T-helper 22 cell (primary cell): ENCODE data around the gene AIFM2.
"Not testable (repeated sequence)": the region's sequence is repeated elsewhere in the genome, so short reads cannot be mapped to it uniquely, and the experiment has no call there.

Experiments
- DNase-seq: peaks from one replicate; pipeline ENCODE4 v3.0.0-alpha.2; 2020; ENCODE audit warnings: low read depth

The AIFM2 gene

DNA sequence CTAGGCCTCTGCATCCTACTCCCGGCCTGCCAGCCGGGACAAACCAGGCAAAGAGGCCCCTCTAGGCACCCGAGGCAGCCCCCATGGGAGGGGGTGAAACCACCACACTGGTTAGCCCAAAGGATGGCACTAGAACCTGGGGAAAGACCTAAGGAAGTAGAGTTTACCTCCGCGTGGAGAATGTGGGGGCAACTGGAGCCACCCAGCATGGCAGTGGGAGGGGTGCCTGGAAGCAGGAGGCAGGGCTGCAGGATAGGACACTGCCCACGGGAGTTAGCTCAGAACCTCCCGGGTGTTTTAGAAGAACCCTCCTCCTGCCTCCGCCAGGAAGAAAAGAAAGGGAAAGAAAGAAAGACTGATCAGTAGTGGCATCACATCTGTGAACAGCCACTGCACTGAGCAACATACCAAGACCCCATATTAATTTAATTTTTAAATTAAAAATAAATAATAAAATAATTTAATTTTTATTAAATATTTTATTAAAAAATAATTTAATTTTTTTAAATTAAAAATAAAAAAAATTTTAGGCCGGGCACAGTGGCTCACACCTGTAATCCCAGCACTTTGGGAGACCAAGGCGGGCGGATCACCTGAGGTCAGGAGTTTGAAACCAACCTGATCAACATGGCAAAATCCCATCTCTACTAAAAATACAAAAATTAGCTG is 11.2 kb downstream of the AIFM2 start:
- DNase-seq: no peak

DNA sequence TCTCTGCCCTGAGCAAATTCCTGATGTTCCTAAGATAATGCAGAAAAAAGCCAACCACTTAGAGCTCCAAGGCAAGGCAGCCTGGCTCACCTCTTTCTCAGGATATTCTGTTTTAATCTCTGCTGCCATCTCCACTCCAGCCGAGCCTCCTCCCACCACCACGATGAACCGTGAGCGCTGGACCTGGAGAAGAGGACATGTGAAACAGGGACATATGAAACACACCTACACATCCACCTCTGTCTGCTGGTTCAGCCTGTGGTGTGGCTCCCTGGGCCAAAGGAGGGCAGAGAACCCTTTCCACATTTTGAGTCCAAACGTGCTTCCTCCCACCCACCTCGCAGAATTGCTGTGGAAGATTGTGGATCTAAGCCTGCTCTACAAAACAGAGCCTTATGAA is 12.2 kb downstream of the AIFM2 start:
- DNase-seq: no peak

DNA sequence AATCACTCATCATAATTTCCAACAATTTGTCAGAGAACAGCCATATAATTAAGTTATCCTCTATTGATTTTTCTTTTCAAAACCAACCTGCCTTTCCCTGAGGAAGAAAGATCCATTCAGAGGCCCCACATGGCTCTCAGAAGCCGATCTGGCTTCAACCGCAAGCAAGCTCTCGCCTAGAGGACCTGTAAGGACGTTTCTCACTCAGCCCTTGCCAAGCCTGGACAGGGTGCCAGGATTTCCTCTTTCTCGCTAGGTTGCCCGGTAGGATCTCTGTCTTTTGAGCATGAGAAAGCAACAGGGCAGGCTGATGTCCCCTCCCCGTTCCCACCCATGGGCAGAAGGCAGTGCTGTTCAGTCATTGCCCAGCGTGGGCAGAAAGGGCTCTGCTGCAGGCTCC is 13.0 kb downstream of the AIFM2 start:
- no peak for DNase-seq

DNA sequence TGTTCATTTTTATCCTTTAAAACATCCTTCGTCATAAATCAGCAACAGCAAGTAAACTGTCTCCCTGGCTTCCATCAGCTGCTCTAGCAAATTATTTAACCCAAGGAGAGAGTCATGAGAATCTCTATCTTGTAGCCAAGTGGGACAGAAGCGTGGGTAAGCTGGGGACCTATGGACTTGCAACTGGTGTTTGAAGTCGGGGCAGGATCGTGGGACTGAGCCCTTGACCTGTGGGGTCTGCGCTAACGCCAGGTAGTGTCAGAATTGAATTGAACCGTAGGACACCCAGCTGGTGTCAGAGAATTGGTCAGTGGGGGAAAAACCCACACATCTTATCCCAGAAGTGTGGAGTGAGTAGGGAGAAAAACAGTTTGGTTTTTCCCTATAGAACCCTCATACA is 13.4 kb downstream of the AIFM2 start:
- no peak for DNase-seq

DNA sequence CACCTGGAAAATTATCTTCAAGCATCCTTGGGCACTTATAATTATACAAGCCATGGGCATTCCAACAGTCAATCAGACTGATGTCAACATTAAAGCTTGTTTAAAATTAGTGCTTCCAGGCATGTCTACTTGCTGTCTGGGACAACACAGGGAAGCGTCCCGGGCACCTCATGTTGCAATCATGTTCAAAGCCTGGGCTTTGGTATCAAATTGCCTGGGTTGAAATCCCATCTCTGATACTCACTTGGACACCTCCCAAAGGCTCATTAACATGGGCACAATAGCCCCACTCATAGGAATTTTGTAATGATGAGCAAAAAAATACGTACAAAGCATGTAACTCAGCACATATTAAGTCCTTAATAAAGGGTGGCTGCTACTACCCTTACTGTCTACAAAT is 14.4 kb downstream of the AIFM2 start:
- no peak for DNase-seq

DNA sequence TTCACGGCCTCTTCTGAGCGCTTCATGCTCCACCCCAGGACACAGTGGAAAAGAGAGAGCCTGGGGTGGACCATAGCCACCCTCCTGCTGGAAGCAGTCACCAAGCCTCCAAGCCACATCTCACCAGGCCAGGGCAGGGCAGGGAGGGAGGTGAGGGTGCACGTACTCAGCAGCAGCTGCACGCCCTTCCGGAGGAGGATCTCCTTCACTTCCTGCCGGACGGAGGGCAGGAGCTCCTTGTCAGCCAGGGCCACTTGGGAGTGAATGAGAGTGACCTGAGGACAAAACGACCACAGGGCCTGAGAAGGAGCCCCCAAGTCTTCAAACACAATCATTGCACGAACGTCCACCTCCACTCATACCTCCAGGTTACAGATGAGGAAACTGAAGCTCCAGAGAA is 15.0 kb downstream of the AIFM2 start:
- DNase-seq: no peak

DNA sequence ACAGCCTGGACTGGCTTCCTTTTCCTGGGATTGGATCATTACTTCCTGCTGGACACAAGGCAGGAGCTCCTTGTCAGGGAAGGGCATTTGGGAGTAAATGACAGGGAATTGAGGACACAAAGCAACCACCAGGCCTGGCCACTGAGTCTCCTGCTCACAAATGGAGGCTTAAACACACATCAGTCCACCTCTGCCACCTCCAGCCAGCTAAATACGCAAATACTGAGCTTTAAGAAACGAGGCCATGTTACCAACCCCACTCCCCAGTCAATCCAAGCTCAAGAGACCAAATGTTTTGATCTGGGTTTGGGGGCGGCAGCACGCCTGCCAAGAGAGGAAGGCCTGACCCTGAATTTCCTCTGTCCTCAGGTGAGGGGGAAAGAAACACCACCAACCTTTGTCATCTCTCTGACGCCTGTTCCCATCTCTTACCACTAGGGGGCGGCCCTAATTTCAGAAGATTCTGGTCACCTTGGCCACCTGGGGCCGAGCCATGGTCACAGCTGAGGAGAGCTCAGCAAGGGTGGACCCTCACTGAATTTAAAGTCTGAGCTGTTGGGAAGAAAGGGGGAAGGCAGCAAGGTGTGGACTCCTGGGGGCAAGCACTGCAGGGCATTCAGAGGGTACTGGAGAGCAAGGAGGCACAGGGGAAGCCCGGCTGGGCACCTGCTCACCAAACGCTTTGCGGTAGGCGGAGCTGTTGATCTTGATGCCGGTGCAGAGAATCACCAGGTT is 16.5 kb downstream of the AIFM2 start:
- DNase-seq: no peak

DNA sequence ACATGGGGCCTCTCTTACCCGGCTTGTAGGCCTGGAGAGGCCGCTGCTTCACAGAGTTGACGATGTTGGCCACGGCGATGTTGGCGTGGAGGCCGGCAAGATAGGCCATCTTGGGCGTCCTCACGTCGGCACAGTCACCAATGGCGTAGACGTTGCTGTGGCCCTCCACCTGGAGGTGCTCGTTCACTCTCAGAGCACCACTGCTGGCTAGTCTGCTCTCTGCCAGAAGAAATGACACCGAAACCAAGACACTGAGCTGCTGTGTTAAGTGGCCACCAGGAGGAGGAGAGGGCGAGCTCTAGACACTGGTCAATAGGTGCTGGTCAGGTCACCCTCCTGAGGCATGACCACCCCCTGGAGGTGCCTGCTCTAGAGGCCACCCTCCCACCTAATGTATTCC is 17.7 kb downstream of the AIFM2 start:
- no peak for DNase-seq

DNA sequence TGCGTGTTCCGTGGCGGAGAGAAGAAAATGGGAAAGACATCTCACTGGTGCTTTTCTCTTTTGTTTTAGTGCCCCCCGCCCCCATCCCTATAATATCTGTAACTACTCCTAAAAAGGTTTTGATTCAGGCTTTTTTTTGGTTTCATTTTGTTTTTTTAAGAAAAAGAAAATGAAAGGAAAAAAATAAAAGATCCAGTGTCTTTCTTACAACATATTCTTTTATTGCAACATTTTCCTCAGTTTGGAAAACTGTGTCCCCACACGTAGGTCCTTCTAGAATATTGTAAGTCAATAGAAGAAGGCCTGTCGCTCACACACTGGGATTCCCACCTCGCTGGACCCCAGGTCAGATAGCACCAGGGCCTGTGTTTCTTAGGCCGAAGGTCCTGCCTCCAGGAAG is 20.6 kb downstream of the AIFM2 start:
- DNase-seq: no peak

DNA sequence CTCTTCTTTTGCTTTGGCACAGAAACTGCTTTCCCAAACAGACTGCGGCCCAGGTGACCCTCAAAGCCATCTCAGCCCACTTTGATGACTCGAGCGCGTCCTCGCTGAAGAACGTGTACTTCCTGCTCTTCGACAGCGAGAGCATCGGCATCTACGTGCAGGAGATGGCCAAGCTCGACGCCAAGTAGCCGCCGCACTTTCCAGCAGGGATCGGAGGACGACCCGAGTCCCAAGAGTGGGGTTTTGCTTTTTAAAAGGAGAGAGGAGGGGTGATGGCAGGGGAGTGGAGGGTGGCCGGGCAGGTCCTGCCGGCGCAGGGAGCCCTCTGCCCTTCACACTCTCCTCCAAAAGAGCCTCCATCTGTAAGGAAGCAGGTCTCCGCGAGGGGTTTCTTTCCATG is 21.1 kb downstream of the AIFM2 start:
- DNase-seq: no peak

DNA sequence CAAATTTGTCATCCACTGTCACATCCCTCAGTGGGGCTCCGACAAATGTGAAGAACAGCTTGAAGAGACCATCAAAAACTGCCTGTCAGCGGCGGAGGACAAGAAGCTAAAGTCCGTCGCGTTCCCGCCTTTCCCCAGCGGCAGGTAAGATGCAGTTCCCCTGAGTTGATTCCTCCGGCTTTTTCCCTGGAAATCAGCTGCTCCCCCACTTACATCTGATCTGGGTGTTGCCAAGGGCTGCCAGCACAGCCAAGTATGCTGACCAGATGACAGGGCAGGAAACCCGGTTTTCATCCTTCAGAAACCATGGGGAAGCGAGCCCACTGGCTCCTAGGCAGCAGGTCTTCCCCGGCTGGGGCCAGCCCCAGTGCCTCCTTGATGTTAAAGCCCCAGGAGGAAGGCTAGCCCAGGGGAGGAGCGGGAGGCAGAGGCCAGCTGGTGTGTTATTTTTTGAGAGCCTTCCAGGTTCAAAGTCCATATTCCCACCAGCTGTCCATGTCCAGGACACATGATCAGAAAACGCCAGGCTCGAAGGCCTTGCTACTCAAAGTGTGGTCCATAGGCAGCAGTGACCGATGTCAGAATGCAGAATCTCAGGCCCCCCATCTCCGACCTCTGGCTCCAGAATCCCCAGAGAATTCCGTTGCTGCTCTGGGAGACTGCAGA is 23.4 kb downstream of the AIFM2 start:
- DNase-seq: no peak

DNA sequence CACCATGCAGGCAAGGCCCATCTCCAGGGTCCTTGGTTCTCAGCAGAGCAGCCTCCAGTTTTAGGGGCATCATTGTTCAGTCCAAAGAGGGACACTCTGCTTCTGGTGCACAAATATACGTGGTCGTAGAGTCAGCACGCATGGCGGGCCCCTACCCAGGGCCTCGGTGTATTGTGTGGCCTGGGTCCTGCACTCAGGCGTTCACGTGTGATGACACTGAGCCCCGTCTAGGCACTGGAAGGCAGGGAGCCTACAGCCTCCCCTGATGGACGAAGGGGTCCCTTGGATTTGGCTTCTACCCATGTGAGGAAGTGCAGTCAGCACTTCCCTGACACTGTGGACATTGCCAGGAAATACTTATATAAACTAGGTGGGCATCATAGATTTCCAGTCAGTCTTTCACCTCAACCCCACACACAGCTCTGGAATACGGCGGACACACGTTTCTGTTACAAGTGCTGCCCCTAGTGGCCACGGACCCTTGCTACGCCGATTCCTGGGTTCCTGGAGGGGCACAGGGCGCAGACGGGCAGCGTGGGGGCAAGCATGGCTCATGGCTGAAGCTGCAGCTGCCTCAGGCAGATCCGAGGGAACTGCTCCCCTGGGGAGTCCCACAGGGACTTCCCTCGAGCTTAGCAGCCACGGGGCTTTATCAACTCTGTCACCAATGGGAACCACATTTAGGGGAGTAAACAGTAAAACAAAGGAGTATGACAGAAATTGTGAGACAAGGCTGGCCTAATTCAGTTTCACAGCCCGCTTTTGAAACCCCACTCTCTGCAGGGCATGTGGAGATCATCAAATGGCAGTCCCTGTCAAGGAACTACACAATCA is 25.4 kb downstream of the AIFM2 start:
- DNase-seq: no peak

DNA sequence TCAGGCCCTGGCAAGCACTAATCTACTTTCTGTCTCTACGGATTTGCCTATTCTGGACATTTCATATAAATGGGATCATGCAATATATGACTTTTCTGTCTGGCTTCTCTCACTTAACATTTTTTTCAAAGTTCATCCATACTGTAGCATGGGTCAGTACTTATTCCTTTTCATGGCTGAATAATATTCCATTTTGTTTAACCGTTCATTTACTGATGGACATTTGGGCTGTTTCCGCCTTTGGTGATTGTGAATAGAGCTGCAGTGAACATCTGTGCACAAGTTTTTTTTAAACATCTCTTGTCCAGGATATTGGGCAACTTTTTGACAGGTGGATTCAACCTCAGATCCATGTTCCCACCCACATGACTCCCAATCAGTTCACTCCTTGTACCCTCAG is 31.0 kb downstream of the AIFM2 start:
- no peak for DNase-seq

DNA sequence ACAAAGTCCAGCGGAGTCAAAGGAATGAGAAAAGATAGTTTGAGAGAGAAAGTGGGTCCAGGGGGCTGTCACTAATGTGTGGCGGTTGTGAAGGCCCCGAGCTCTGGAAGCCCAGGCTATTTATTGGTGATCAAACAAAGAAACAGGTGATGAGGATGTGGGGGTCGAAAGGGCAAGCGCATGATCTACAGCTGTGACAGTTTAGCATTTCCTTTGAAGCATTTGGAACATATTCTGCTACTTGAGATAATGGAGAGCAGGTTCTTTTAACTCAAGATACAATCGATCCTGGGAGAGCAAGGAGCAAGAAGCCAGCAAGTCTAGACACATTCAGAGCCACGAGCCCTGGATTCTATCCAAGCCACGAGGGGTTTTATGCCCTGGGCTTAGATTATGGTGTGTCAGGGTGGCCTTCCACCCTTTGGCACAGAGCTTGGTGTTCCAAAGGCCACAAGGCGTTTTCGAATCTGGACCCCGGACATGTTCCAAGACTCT is 31.5 kb downstream of the AIFM2 start:
- DNase-seq: not testable (repeated sequence)

DNA sequence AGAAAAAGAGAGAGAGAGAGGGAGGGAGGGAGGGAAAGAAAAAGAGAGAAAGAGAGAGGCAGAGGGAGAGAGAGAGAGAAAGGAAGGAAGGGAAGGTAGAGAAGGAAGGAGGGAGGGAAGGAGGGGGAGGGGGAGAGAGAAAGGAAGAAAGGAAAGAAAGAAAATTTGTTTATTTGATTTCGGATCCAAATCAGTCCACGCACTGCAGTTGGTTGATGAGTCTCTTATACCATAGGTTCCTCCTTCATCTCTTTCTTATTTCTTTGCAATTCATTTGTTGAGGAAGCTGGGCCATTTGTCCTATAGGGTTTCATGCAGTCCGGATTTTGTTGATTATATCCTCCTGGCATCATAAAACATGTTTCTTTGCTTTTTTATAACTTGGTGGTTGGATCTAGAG is 34.4 kb downstream of the AIFM2 start:
- no peak for DNase-seq

DNA sequence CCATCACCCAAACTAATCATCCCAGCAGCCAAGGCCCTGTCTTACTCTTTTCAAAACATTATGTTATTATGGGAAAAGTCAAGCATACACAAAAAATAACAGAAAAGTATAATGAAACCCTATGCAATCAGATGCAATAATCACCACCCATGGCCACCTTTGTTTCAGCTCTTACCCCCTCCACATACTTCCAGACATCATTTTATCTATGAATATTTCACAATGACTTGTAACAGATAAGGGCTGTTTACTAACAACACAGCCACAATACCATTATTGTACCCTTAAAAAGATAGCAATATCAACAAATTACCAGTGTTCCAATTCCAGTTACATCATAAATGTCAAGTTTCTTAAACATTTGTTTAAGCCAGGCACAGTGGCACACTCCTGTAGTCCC is 35.2 kb downstream of the AIFM2 start:
- DNase-seq: no peak

DNA sequence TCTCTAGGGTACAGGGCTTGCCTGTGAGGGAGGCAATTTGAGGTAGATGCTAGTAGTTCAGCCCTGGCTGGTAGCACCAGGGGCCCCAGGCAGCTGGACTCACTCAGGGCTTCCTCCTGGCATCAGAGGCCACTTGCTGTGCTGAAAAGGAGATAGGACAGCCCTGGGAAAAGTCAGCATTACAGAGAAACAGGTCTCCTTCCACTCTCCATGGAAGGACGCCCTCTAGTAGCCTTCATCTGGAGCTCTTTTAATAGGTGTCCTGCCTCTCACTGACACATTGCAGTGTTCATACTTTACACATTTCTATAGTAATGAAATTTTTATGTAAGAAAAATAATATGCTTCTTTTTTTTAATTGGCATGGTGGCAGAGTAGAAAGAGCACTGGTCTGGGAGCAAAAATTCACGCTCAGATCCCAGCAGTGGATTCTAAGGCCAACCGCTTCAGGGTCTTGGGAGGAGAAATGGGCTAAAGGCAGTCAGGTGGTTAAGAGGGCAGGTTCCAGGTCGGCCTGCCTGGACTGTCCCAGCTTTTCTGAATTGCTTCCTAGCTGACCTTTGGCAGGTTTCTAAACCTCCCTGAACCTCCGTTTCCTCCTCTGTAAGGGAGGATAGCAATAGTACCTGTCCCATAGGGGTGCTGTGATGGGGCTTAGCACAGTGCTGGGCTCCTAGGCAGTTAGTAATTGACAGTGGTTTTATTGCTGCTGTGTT is 35.8 kb downstream of the AIFM2 start:
- no peak for DNase-seq

DNA sequence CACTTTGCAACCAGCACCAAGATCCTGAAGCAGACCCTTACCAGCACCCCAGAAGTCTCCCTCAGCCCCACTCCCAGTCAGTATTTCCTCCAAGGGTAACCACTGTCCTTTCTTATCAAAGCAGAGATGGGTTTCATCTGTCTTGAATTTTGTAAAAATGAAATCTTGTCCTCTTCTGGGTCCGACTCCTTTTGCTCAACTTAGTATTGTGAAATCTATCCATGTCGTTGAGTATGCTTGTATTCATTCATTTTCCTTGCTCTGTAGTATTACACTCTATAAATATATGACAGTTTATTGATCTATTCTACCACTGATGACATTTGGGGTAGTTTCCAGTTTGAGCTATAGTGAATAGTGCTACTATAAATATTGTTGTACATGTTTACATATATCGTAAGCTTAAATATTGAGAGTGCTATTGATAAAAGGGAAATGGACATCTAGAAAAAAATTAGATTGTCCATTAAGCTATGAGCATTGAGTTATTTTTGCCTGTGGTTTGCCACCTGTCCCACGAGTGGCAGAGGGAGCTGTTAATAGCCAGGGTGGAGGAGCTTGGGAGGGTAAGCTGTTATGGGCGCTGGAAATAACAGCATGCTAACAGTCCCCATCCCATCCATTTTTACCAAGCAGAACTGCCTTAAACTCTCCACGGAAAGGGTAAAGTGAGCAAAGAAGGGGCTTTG is 36.5 kb downstream of the AIFM2 start:
- no peak for DNase-seq

DNA sequence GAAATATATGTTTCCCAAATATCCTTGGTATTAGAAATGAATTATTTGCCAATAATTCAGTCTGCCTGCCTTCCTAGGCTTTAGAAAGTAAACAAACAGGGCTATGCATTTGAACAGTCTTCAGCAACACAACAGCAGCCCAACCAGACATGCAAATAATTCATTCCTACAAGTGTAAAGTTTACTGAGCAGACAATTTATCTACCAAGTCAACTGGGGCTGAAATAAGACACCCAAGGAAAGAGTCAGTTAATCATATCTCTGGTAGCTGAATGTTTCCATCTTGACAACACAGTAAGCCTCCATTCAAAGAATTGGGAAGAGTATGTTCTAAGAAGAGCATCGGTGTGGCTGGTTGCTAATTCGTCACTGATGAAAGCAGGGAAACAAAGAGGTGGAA is 38.4 kb downstream of the AIFM2 start:
- no peak for DNase-seq

DNA sequence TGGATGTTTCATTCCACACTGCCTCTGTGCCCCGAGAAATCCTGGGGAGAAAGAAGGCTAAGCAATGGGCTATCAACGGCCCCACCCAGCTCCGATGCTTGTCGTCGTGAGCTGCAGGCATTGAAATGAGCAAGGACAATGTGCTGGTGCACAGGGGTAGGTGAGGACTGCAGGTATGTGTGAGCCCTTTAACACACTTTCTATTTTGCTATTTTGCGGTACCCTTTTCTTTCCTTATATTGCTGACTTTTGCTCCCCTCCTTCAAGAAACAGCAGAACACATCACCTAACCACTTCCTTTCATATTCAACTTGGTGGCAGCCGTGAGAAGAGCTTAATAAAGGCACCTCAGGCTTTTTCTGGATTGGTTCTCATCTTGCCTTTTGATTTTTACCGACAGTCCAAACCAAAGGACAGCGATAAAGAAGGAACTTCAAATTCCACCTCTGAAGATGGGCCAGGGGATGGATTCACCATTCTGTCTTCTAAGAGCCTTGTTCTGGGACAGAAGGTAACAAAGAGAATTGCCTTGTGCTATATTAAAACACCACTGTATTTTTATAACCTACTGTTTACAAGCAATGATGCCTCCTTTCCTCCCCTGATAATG is 39.2 kb downstream of the AIFM2 start:
- no peak for DNase-seq

DNA sequence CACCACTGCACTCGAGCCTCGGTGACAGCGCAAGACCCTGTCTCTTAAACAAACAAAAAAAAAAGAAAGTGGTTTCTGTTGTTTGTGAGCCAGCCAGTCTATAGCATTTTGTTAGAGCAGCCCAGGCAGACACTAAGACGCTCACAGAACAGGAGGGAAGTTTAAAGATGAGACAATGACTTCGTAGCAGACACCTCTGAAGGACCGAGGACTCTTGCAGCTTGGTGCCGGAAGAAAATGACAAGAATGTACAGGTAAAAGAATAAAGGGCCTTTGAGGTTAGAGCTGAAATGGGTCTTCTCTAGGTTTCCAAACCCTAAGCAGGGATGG is 40.3 kb downstream of the AIFM2 start:
- no peak for DNase-seq
